Measurements from ENCODE around the gene SSR3. TPM values are rescaled to one million over a fixed set of nuclear protein-coding genes. Genes with fewer than 3 reads are reported as not detected.

SSR3 gene
- total RNA-seq, 1 experiment from 2014 or later = 177 TPM

DNA sequence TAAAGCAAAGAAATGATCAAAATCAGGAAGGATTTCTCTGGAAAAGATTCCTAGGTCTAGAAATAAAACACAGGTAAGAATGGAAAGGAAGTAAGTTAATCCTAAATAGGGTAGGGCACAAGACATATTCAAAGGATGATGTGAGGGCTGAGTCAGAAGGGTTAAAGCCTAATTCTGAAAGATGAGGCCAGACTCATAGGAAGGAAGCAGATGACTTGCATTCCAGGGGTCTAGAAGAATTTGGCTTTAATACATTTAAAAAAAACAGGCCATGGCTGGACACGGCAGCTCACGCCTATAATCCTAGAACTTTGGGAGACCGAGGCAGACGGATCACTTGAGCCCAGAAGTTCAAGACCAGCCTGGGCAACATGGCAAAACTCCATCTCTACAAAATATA is 3.2 kb downstream of the SSR3 start:
- DNase-seq (ENCODE audit: low read depth, low spot score) = no peak

DNA sequence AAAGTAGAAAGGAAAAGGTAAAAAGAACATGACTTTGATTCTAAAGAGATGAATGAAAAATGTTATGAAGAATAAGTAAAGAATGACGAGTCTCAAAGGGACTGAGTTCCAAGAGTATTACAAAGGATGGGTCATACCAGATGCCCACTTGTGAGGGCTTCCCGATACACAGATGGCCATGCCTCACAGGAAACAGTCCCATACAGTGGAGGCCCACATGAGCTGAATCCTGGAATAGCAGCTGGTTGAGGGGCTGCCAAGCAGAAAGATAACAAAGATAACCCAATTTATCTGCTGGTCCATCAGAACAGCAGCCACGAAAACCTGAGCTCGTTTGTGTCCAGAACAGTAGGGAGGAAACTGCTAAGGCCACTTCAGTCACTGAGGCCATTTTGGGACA is 3.7 kb downstream of the SSR3 start:
- POLR2A ChIA-PET = no interaction called here
- Histone ChIP-seq H3K27me3 (ENCODE audit: insufficient read depth, low read length) (no peaks in the 10 kb centered on the region), H3K36me3 (ENCODE audit: control insufficient read depth in 1 of 2, insufficient read depth in 2 of 2, low read length in 2 of 2) (peaks cover 24 to 62% of the 10 kb centered on the region in 2 experiments), H3K4me2 (ENCODE audit: low read length) (no peak overlapping the region), H3K9me2 (ENCODE audit: insufficient read depth) (no peaks in the 10 kb centered on the region), H2AFZ (ENCODE audit: low read depth, low read length, poor library complexity, severe bottlenecking) (no peak overlapping the region), H3K9ac (ENCODE audit: low read length) (no peak overlapping the region), H3K79me2 (ENCODE audit: insufficient read depth, low read length) (peaks cover 87% of the 10 kb centered on the region), H3K27ac (ENCODE audit: low read depth, low read length) (no peak overlapping the region), H3K9me3 (ENCODE audit: control insufficient read depth in 1 of 2, insufficient read depth in 1 of 2, low read depth in 1 of 2, low read length in 2 of 2) (no peaks in the 10 kb centered on the region), H4K20me1 (ENCODE audit: insufficient read depth) (no peaks in the 10 kb centered on the region), H3K4me1 (ENCODE audit: control insufficient read depth in 1 of 2, insufficient read depth in 2 of 2, low read length in 2 of 2) (peaks cover 3 to 22% of the 10 kb centered on the region in 2 experiments; a peak in 2 of 4 replicates), H3K4me3 (replicated peaks in 1 of 2; ENCODE audit: low read depth in 1 of 2, low read length in 2 of 2) (no peak overlapping the region)
- RAD21 ChIA-PET (ENCODE audit: low non-redundant PET in 1 of 2, low total read pairs in 2 of 2, uncharacterized antibody in 2 of 2, unreplicated experiment in 2 of 2) = no interaction called here
- DNase-seq (ENCODE audit: low read depth, low spot score) (no peak), ATAC-seq (no peak)
- intact Hi-C loops (cut with micrococcal nuclease) = no loop called here
- BruUV-seq (replicated peaks) = no TSS peak
- no peak for TF ChIP-seq TCF7L2 (IDR thresholded peaks at IDR 0.05; ENCODE audit: borderline replicate concordance, extremely low read depth, insufficient read depth, insufficient read length)
- TF ChIP-seq EZH2phosphoT487 (IDR thresholded peaks at IDR 0.05; ENCODE audit: borderline replicate concordance) = no peak
- TF ChIP-seq EZH2 (IDR thresholded peaks at IDR 0.05) = no peak
- no peak for TF ChIP-seq CEBPB (IDR thresholded peaks at IDR 0.05; ENCODE audit: low read depth)
- TF ChIP-seq YY1 (IDR thresholded peaks at IDR 0.05; ENCODE audit: extremely low read depth, insufficient replicate concordance, low read depth, low read length) = no peak
- no peak for TF ChIP-seq SIN3A (IDR thresholded peaks at IDR 0.05; ENCODE audit: low read depth)
- TF ChIP-seq, protein P1, sequence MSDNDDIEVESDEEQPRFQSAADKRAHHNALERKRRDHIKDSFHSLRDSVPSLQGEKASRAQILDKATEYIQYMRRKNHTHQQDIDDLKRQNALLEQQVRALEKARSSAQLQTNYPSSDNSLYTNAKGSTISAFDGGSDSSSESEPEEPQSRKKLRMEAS (IDR thresholded peaks at IDR 0.05) = no peak
- TF ChIP-seq ZBTB33 (IDR thresholded peaks at IDR 0.05; ENCODE audit: extremely low read depth, insufficient replicate concordance, low read length) = no peak
- no peak for TF ChIP-seq POLR2AphosphoS5 (IDR thresholded peaks at IDR 0.05; ENCODE audit: low read depth, low read length)
- TF ChIP-seq EGR1 (IDR thresholded peaks at IDR 0.05; ENCODE audit: low read depth) = no peak
- TF ChIP-seq CBX3 (IDR thresholded peaks at IDR 0.05; ENCODE audit: low read depth) = no peak
- TF ChIP-seq SRF (IDR thresholded peaks at IDR 0.05; ENCODE audit: low read depth) = no peak
- no peak for TF ChIP-seq ATF3 (IDR thresholded peaks at IDR 0.05)
- CTCF ChIA-PET = no interaction called here

More for the DNA sequence above, 3.2 kb downstream of the SSR3 start:
- BruUV-seq (replicated peaks) = no TSS peak
- no peak overlapping the region for H3K9ac ChIP-seq (ENCODE audit: low read length)
- TF ChIP-seq TCF7L2 (IDR thresholded peaks at IDR 0.05; ENCODE audit: borderline replicate concordance, extremely low read depth, insufficient read depth, insufficient read length) = no peak
- H4K20me1 ChIP-seq (ENCODE audit: insufficient read depth) = no peaks in the 10 kb centered on the region
- peaks cover 24 to 57% of the 10 kb centered on the region in 2 experiments for H3K36me3 ChIP-seq (ENCODE audit: control insufficient read depth in 1 of 2, insufficient read depth in 2 of 2, low read length in 2 of 2)
- ChIA-PET POLR2A (no interaction called here), RAD21 (ENCODE audit: low non-redundant PET in 1 of 2, low total read pairs in 2 of 2, uncharacterized antibody in 2 of 2, unreplicated experiment in 2 of 2) (no interaction called here), CTCF (no interaction called here)
- no peak overlapping the region for H3K4me2 ChIP-seq (ENCODE audit: low read length)
- H3K4me3 ChIP-seq (replicated peaks in 1 of 2; ENCODE audit: low read depth in 1 of 2, low read length in 2 of 2) = no peak overlapping the region
- H3K27ac ChIP-seq (ENCODE audit: low read depth, low read length) = no peak overlapping the region
- no peak for ATAC-seq
- H3K9me3 ChIP-seq (ENCODE audit: control insufficient read depth in 1 of 2, insufficient read depth in 1 of 2, low read depth in 1 of 2, low read length in 2 of 2) = no peaks in the 10 kb centered on the region
- peaks cover 3 to 22% of the 10 kb centered on the region in 2 experiments; a peak in 2 of 4 replicates for H3K4me1 ChIP-seq (ENCODE audit: control insufficient read depth in 1 of 2, insufficient read depth in 2 of 2, low read length in 2 of 2)
- peaks cover 82% of the 10 kb centered on the region for H3K79me2 ChIP-seq (ENCODE audit: insufficient read depth, low read length)
- H3K9me2 ChIP-seq (ENCODE audit: insufficient read depth) = no peaks in the 10 kb centered on the region
- H3K27me3 ChIP-seq (ENCODE audit: insufficient read depth, low read length) = no peaks in the 10 kb centered on the region
- intact Hi-C loops (cut with micrococcal nuclease) = no loop called here
- H2AFZ ChIP-seq (ENCODE audit: low read depth, low read length, poor library complexity, severe bottlenecking) = no peak overlapping the region

Data from HCT116 (cell line).